Neural progenitor cell (in vitro differentiated cells): ENCODE results near the gene STRIP1.

Experiments used
- CTCF ChIP-seq: fragments of 200-600 bp; sonication (generic); IDR thresholded peaks from 2 replicates; pipeline ENCODE4 v1.5.1; 2017; ENCODE audit warnings: antibody characterized with exemption, mild to moderate bottlenecking
- EZH2 ChIP-seq: fragments of 200-600 bp; sonication (generic); IDR thresholded peaks from 2 replicates; pipeline ENCODE4 v1.6.1; 2017; ENCODE audit warnings: antibody characterized with exemption, mild to moderate bottlenecking, moderate library complexity
- EZH2phosphoT487 ChIP-seq: fragments of 200-600 bp; sonication (generic); IDR thresholded peaks from 2 replicates; pipeline ENCODE4 v1.6.1; 2017; ENCODE audit warnings: antibody characterized with exemption

DNA sequence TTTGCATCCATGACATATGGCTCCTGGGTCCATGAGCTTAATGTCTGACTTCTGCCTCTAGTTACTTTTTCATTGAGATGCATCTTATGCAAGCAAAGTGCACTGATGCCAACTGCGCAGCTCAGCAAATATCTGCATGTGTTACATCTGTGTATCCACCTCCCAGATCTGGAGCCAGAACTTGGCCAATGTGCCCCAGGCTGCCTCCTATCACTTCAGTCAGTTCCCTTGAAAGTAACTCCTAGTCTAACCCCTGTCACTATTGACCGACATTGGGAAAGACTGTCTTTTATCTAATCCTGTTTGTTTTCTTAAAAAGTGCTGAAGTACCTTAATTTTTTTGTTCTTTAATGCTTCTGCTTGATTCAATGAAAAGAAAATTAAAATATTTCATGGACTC, 58.6 kb downstream of the STRIP1 start:
- TF ChIP-seq EZH2 (no peak), CTCF (no peak), EZH2phosphoT487 (no peak)
